CD14-positive monocyte (primary cell): ENCODE data around the gene CDRT4. TPM values are rescaled to one million over a fixed set of nuclear protein-coding genes. Genes with fewer than 3 reads are reported as not detected.

Experiments
- DNase-seq, 3 donors: peaks; one replicate each; pipeline ENCODE4 v3.0.0-alpha.2; 2011 to 2022
- H2AFZ ChIP-seq: 2 replicates; pipeline ENCODE4 v1.6.0; 2012; ENCODE audit warnings: mild to moderate bottlenecking, low read depth, low read length, inconsistent platforms; ENCODE audit not compliant: insufficient read depth, poor library complexity, severe bottlenecking
- H3K27ac ChIP-seq, 2 donors: 1 replicate in 1 of 2; 2 replicates in 1 of 2; pipeline ENCODE4 v1.5.1; 2012 to 2013; ENCODE audit warnings: low read length in 2 of 2, control low read depth in 1 of 2, inconsistent platforms in 1 of 2, low read depth in 1 of 2, mild to moderate bottlenecking in 1 of 2
- H3K27me3 ChIP-seq, 2 donors: one replicate each; pipeline versions ENCODE4 v1.6.0 to v1.6.1; 2011 to 2013; ENCODE audit warnings: low read length in 2 of 2; ENCODE audit not compliant: control insufficient read depth in 2 of 2, insufficient read depth in 2 of 2
- H3K36me3 ChIP-seq, 2 donors: replicated peaks in 1 of 2; 1 replicate in 1 of 2; 2 replicates in 1 of 2; pipeline versions ENCODE4 v1.5.1 to v1.6.1; 2012 to 2013; ENCODE audit warnings: low read length in 2 of 2, control low read depth in 1 of 2, inconsistent platforms in 1 of 2, mild to moderate bottlenecking in 1 of 2; ENCODE audit not compliant: insufficient read depth in 2 of 2, control insufficient read depth in 1 of 2
- H3K4me1 ChIP-seq, 2 donors: 1 replicate in 1 of 2; 2 replicates in 1 of 2; pipeline versions ENCODE4 v1.5.1 to v1.6.1; 2012 to 2013; ENCODE audit warnings: low read length in 2 of 2, control low read depth in 1 of 2, inconsistent platforms in 1 of 2, mild to moderate bottlenecking in 1 of 2, moderate library complexity in 1 of 2; ENCODE audit not compliant: insufficient read depth in 2 of 2, control insufficient read depth in 1 of 2
- H3K4me2 ChIP-seq: replicated peaks from 2 replicates; pipeline ENCODE3; 2012; ENCODE audit warnings: low read length, moderate library complexity, mild to moderate bottlenecking; ENCODE audit not compliant: poor library complexity, severe bottlenecking; ENCODE audit errors: extremely low read depth
- H3K4me3 ChIP-seq, 3 experiments: fragments of 200-600 bp in 1 of 3; sonication (generic) in 1 of 3; replicated peaks in 1 of 3; 1 replicate in 2 of 3; 2 replicates in 1 of 3; pipeline ENCODE4 v1.5.1; 2011 to 2013; ENCODE audit warnings: low read length in 3 of 3, mild to moderate bottlenecking in 3 of 3, control low read depth in 2 of 3, low read depth in 2 of 3, inconsistent platforms in 1 of 3, moderate library complexity in 1 of 3
- H3K79me2 ChIP-seq: 2 replicates; pipeline ENCODE4 v1.6.0; 2012; ENCODE audit warnings: mild to moderate bottlenecking, control low read depth, inconsistent platforms, low read length, moderate library complexity; ENCODE audit not compliant: insufficient read depth
- H3K9ac ChIP-seq: 2 replicates; pipeline ENCODE4 v1.6.0; 2017; ENCODE audit warnings: low read length, mild to moderate bottlenecking; ENCODE audit not compliant: insufficient read depth, poor library complexity, severe bottlenecking
- H3K9me3 ChIP-seq, 2 donors: replicated peaks in 1 of 2; 1 replicate in 1 of 2; 2 replicates in 1 of 2; pipeline versions ENCODE4 v1.5.1 to v1.6.1; 2012 to 2013; ENCODE audit warnings: low read length in 2 of 2, control low read depth in 1 of 2; ENCODE audit not compliant: control insufficient read depth in 1 of 2, insufficient read depth in 1 of 2
- H4K20me1 ChIP-seq: 2 replicates; pipeline ENCODE4 v1.6.0; 2012; ENCODE audit warnings: mild to moderate bottlenecking, low read length, control low read depth, moderate library complexity; ENCODE audit not compliant: insufficient read depth
- H3K27ac Mint-ChIP-seq, 7 donors: one replicate each; pipeline ENCODE4 v1.8.0; 2020; ENCODE audit warnings: mild to moderate bottlenecking in 7 of 7, mixed read lengths in 7 of 7, moderate library complexity in 6 of 7, inconsistent platforms in 2 of 7
- H3K27me3 Mint-ChIP-seq, 3 donors: one replicate each; pipeline ENCODE4 v1.8.0; 2021 to 2022; ENCODE audit warnings: low read depth in 3 of 3, mild to moderate bottlenecking in 3 of 3, mixed read lengths in 3 of 3, moderate library complexity in 3 of 3, inconsistent platforms in 1 of 3
- H3K36me3 Mint-ChIP-seq, 2 donors: one replicate each; pipeline ENCODE4 v1.8.0; 2020; ENCODE audit warnings: mixed read lengths in 2 of 2, inconsistent platforms in 1 of 2, mild to moderate bottlenecking in 1 of 2
- H3K4me1 Mint-ChIP-seq: one replicate; pipeline ENCODE4 v1.8.0; 2020; ENCODE audit warnings: mild to moderate bottlenecking, mixed read lengths
- H3K4me3 Mint-ChIP-seq, 2 donors: one replicate each; pipeline ENCODE4 v1.8.0; 2020; ENCODE audit warnings: mild to moderate bottlenecking in 2 of 2, mixed read lengths in 2 of 2, moderate library complexity in 1 of 2
- H3K9me3 Mint-ChIP-seq, 7 donors: one replicate each; pipeline ENCODE4 v1.8.0; 2020 to 2022; ENCODE audit warnings: mixed read lengths in 7 of 7, mild to moderate bottlenecking in 6 of 7, moderate library complexity in 6 of 7, inconsistent platforms in 2 of 7
- CTCF ChIP-seq: fragments of 200-600 bp; IDR thresholded peaks from one replicate; pipeline ENCODE4 v1.8.0; 2022; ENCODE audit warnings: antibody characterized with exemption, mild to moderate bottlenecking
- WGBS: methylation state at CpG from one replicate; pipeline ENCODE4 v1.1.5; 2013; ENCODE audit warnings: missing lambda C conversion rate; ENCODE audit not compliant: insufficient coverage; 5-methylcytosine and 5-hydroxymethylcytosine counted together
- intact Hi-C, 2 donors: fragments of 100-400 bp; cut with micrococcal nuclease; formaldehyde crosslinking; loops; one replicate each; pipeline versions ENCODE4 v1.15.0 to v1.15.1; 2023
- polyA plus RNA-seq, 3 donors: library from polyadenylated mRNA; depleted of rRNA in 1 of 3; unstranded in 2 of 3; stranded (reverse) in 1 of 3; fragments of 300-500 nt in 2 of 3; fragments of >200 nt in 1 of 3; fragmentation: Illumina TruSeq in 2 of 3; gene quantifications; 1 replicate in 2 of 3; 2 replicates in 1 of 3; pipeline ENCODE4 v1.2.3, GENCODE V29; 2012 to 2021

Gene CDRT4
- polyA plus RNA-seq, 3 donors: 0.34 to 0.71 TPM; not detected in 1

GRCh38 chr17:15509095-15509494 lies 41.7 kb upstream of the CDRT4 start:
- Mint-ChIP-seq H3K27me3 (peaks cover 0 to 4% (median 0%) of the 10 kb centered on the region in 3 donors), H3K9me3 (peaks cover 0 to 2% (median 0%) of the 10 kb centered on the region in 7 donors), H3K36me3 (peaks cover 0 to 11% of the 10 kb centered on the region in 2 donors), H3K27ac (no peak overlapping the region), H3K4me1 (peaks cover 16% of the 10 kb centered on the region), H3K4me3 (no peak overlapping the region)
- intact Hi-C loops: no loop called here
- H3K9ac ChIP-seq: no peak overlapping the region
- H3K4me3 ChIP-seq: no peak overlapping the region
- no peaks in the 10 kb centered on the region for H3K79me2 ChIP-seq
- WGBS: 100% methylated on average over 3 of the region's 5 CpGs
- H2AFZ ChIP-seq: no peak overlapping the region
- H3K27me3 ChIP-seq: no peaks in the 10 kb centered on the region
- DNase-seq: no peak
- no peaks in the 10 kb centered on the region for H3K36me3 ChIP-seq
- no peak overlapping the region for H3K27ac ChIP-seq
- no peak for TF ChIP-seq CTCF
- no peaks in the 10 kb centered on the region for H4K20me1 ChIP-seq
- no peak overlapping the region for H3K4me2 ChIP-seq
- peaks cover 5 to 12% of the 10 kb centered on the region in 2 donors for H3K4me1 ChIP-seq
- H3K9me3 ChIP-seq: no peaks in the 10 kb centered on the region

GRCh38 chr17:15508466-15508865 lies 41.0 kb upstream of the CDRT4 start:
- no peaks in the 10 kb centered on the region for H3K9me3 ChIP-seq
- peaks cover 16% of the 10 kb centered on the region for H3K4me1 Mint-ChIP-seq
- no peaks in the 10 kb centered on the region for H3K79me2 ChIP-seq
- H4K20me1 ChIP-seq: no peaks in the 10 kb centered on the region
- 60% methylated on average over 1 of the region's 7 CpGs for WGBS
- no peaks in the 10 kb centered on the region for H3K36me3 ChIP-seq
- H3K4me3 Mint-ChIP-seq: no peak overlapping the region
- TF ChIP-seq CTCF: no peak
- peaks cover 0 to 4% (median 0%) of the 10 kb centered on the region in 3 donors for H3K27me3 Mint-ChIP-seq
- H3K9me3 Mint-ChIP-seq: peaks cover 0 to 2% (median 0%) of the 10 kb centered on the region in 7 donors
- H3K4me1 ChIP-seq: peaks cover 5 to 12% of the 10 kb centered on the region in 2 donors
- H3K27me3 ChIP-seq: no peaks in the 10 kb centered on the region
- no peak overlapping the region for H3K27ac Mint-ChIP-seq
- H3K4me3 ChIP-seq: no peak overlapping the region
- intact Hi-C loops: no loop called here
- H3K27ac ChIP-seq: no peak overlapping the region
- DNase-seq: no peak
- H3K4me2 ChIP-seq: no peak overlapping the region
- no peak overlapping the region for H2AFZ ChIP-seq
- H3K9ac ChIP-seq: no peak overlapping the region
- H3K36me3 Mint-ChIP-seq: peaks cover 0 to 11% of the 10 kb centered on the region in 2 donors
